Activated gamma-delta T cell treated with anti-CD3 and anti-CD28 coated beads, Interleukin-2, amount 50 U/mL, for 16 hours (primary cell): ENCODE results near the gene ASNSD1.
"Not testable (repeated sequence)": the region's sequence is repeated elsewhere in the genome, so short reads cannot be mapped to it uniquely, and the experiment has no call there.

Experiments used
- DNase-seq: peaks from one replicate; pipeline ENCODE4 v3.0.0-alpha.2; 2020; ENCODE audit warnings: low read depth

Gene ASNSD1

DNA sequence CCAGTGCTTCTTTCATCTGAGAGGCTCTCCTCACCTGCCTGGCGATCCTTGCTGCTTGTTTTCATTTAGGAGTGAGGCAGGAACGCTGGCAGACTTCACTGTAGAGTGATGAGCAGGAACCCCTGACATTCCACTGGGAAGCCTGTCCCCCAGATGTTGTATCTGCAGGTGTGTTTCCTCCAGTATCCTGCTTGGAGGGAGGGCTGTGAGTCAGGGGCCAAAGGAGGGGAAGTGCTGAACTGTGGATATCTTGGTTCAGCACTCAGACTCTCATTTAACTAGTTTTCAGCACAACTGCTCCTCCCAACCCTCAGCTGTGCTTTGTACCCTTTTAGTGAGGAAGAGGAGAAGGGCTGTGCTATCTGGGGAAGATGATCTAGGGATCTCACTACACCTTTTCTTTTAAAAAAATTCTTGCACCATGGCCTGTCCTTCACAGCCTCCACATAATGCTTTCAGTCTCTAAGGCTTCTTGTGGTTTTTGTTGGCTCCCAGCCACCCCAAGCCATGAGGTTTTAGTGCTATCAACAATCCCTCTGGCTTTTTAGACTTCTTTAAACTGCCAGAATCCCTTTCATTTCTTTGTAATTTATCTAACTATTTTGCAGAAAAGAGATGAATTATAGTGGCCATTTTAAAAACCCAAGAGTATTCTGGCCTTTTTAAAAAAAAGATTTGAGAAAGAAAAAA lies 24.4 kb downstream of the ASNSD1 start:
- DNase-seq: no peak

DNA sequence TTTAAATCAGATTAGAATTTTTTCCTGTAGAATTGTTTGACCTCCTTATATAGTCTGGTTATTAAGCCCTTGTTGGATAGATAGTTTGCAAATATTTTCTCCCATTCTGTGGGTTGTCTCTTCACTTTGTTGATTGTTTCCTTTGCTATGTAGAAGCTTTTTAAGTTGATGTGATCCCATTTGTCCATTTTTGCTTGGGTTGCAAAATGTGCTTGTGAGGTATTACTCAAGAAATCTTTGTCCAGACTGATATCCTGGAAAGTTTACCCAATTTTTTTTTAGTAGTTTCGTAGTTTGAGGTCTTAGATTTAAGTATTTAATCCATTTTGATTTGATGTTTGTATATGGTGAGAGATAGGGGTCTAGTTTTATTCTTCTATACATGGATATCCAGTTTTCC lies 26.5 kb downstream of the ASNSD1 start:
- DNase-seq: not testable (repeated sequence)

DNA sequence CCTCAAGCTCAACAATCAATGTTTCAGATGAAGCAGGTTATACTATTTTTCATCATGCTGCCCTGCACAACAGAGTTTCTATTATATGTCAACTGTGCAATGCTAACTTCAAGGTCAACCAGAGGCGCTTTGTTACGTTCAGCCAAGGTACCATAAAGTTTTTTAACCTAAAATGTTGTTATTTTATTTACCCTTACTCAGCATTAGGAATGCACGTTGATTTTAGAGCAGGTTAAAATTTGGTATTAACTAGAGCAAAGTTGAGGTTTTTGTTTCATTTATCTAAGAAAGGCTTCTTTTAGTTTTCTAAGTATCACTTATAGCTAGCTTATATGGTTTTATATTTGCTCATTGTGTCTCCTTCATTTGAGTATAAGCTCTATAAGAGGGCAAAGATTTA lies 35.0 kb downstream of the ASNSD1 start:
- DNase-seq: no peak

DNA sequence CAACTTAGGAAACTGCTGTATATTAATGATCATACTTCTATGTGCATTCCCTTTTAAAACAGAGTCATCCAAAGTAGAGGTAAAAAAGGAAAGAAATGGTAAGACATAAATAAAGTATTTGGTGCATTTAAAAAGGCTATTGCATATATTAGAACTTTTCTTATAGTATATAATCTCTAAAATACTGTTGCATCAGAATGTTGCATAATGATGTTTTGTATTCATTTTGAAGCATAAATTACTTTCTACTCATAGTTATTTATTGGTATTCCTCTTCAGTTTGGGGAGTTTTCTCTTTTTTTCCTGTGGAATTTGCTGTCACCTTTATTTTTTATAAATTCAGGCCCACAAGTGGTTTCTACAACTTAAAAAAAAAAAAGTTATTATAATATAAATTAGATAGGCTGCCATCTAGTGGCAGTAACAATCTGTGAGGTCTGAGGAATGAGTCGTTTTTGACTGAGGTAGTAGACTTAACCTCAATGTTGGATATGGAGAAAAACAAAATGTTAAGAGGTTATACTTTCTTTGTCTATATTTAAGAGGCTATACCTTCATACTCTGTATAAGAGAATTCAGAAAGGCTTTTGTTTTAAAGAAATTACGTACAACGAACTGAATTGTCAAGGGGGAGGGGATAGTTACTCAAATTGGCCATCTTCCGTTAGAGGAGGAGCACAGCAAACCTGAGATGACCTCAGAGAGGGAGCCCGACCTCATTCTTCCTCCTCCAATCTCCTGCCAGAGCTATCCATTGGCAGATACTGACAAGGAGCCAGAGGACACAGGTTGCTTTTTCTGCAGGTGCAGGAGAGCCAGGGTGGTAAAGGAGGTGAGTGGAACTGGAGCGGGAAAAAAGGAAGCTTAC lies 37.0 kb downstream of the ASNSD1 start:
- DNase-seq: peak; percentile 25

DNA sequence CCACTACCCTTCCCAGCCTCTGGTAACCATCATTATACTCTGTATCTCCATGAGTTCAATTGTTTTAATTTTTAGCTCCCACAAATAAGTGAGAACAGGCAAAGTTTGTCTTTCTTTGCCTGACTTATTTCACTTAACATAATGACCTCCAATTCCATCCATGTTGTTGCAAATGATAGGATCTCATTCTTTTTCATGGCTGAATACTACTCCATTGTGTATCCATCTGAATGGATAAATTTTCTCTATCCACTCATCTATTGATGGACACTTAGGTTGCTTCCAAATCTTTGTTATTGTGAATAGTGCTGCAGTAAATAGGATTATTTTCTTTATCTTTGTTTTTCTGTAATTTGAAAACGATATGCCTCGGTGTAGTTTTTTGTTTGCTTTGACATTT lies 39.4 kb downstream of the ASNSD1 start:
- DNase-seq: no peak

DNA sequence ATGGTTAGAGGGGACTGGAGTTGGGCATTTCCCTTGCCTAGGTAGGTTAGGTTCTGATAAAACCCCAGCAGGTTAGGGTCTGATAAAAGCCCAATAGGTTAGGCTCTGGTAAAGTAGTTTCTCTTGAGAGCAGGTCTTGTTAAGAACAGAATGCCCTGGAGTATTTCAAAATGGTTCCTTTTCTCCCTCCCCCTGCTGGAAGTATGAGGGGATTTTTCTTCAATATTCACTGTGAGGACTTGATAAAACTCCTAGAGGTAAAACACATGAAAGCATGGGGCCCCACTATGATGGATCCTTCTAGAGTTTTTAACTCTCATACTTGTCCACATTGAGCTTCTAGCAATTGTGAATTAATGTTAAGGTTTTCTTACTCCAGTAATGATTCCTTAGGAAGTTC lies 40.8 kb downstream of the ASNSD1 start:
- DNase-seq: no peak

DNA sequence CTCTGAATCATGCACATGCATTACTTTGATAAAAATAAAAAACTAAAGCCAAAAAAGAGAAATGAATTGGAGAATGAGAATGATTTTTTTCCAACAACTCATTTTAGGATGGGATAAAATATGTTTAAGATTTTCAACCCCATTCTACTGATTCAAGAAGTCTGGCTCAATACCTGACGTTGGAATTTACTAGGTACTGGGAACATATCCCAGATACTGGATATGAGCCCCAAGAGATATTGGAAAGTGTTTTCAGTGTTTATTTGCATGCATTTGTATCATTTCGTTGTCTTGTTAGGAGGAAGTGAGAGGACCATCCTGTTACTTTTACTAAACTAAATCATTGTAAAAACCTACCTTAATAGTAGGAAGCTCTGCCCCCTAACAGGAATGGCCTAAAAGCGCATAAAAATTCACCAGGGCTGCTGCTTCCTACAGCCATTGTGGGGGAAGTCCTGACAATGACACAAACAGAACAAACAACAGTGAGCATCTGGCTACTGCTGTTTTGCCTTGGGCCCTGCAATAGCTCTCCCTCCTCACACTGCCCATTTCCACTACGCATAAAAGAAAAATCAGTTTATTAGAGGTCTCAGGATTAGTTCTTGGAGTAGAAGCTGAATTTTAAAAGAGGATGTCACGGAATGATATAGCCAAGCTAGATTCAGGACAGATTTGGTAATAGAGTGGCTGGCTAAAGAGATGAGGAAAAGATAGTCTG lies 48.4 kb downstream of the ASNSD1 start:
- DNase-seq: no peak

DNA sequence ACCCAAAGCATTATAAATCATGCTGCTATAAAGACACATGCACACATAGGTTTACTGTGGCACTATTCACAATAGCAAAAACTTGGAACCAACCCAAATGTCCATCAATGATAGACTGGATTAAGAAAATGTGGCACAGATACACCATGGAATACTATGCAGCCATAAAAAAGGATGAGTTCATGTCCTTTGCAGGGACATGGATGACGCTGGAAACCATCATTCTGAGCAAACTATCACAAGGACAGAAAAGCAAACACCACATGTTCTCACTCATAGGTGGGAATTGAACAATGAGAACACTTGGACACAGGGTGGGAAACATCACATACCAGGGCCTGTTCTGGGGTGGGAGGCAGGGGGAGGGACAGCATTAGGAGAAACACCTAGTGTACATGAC lies 56.3 kb downstream of the ASNSD1 start:
- not testable (repeated sequence) for DNase-seq

DNA sequence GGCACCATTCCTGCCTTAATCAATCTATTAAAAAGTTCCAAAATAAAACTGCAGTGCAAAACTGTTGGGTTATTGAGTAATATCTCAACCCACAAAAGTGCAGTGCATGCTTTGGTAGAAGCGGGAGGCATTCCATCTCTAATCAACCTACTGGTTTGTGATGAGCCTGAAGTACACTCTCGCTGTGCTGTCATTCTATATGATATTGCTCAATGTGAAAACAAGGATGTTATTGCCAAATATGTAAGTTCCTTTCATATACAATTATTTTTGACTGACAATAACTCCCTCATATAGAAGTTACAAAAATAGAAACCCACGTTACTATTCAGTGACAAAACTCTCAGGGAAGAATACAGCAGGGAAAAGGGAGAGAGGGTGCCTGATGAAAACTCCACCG lies 58.3 kb downstream of the ASNSD1 start:
- no peak for DNase-seq
